ENCODE measurements around the gene RCSD1.
A peak's percentile ranks its signal among the peaks of the same experiment; 100 is the strongest.

The RCSD1 gene

DNA sequence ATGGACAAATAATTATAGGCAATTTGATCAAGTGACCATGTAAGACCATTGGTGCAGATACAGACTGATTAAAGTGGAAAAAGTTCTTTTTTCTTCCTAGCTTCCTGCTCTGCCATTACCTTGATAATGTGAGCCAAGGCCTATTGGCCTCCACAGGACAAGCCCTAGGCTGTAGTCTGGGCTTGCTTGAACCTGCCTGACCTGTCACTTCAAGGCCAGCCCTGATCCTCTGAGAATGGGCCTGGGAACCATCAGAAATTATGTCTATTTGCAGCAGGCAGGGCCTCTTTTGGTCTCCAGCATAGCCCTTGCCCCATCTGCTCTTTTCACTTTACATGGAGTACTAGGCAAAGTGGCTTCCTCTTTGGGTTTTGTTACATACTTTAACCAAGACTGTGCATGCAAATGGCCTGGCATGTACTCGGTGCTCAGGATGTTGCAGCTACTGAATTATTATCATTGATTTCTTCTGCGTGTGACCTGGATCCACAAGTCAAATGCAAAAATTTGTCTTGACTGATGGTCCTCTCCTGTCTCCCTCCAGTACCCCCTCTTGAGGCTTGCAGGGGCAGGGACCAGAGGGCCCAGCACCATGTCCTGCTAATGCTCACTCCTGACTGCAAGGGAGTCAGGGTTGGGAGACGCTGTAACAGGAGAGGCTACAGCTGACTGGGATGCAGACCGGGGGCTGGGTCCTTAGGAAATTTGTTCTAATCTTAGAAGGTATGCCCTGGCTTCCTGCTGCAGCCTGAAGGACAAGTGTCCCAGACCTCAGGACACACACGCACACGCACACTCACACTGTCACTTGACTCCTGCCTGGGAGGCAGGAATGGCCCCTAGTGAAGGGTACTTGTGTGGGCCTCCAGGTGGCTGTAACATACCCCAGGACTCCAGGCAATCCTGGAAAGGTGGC lies 39.4 kb downstream of the RCSD1 start:
- no peak for DNase-seq

DNA sequence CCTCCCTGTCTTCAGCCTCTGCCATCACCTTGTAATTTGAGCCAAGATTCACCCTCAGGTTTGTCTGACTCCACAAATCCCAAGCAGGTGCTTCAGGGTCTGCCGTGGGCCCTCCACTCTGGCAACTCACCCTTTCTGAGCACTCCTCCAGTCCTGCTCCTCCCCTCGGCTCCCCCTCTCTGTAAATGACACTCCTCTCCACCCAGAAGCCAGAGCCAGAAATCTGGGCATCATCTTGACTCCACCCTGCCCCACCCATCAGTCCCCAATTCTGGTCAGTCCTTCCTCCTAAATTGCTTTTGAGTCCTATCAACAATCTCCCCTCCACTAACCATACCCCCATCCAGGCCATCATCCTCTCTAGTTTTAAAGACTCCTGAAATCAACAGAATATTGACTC lies 40.5 kb downstream of the RCSD1 start:
- no peak for DNase-seq

DNA sequence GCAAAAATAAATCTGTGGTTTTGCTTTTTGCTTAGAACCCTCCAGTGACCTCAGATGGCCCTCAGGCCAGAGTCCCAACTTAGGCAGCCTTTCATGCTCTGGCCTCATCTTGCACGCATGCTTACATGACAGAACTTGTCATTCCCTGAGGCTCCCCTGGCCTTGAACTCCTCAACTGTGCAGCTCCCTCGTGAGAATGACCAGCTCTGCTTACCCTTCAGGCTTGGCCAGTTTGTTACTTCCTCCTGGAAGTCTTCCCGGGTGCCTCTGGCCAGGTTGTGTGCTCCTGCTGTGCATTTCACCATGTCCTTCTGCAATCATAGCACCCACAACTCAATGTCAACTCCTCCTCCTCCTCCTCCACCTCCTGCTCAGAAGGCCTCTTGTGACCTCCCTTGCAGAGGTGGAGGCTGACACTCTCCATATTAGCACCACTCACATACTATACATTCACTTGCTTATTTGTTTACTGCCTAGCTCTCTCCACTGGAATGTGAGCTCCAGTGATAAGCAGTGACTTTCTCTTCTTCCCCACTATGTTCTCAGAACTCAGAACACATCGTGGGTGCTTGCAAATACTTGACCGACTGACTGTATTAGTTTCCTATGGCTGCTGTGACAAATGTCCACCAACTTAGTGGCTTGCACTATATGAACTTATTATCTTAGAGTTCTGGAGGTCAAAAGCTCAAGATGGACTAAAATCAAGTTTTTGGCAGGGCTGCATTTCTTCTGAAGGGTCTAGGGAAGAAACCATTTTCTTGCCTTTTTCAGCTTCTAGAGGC lies 41.9 kb downstream of the RCSD1 start:
- DNase-seq: no peak

DNA sequence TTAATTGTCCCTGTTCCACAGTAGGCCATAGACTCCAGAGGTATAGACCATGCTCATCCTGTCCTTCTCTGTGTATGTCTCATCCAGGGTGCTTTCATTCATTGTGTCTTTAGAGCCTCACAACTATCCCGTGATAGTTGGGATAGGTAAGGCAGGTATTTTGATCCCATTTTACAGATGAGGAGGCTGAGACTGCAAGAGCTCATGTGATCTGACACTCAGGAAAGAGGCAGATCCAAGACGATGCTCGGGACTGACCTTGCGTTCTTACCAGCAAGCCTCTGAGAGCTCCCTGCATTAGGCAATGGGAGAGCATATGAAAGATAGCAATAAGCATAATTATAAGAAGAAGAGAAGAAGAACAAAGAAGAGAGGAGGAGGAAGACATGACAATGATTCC lies 42.8 kb downstream of the RCSD1 start:
- no peak for DNase-seq

- DNase-seq: no peak
Observed at GRCh38 chr1:167673265-167673664, 43.2 kb downstream of the RCSD1 start.

DNA sequence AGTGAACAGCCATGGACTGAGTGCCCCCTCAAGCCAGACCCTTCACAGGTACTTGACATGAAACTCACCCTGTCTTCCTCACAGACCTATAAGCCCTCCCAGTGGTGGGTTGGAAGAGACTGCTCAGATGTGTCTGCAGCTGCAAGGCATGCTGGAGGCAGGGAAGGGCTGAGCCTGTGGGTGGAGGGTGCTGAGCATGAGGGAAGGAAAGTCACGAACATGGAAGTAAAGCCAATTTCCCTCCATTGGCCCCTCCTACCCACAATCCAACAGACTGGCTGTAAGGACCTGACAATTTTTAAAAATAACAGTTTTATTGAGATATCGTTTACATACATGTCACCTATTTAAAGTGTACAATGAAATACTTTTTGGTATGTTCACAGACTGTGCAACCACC lies 44.1 kb downstream of the RCSD1 start:
- DNase-seq: no peak

- DNase-seq: no peak
Observed at GRCh38 chr1:167675440-167675839, 45.4 kb downstream of the RCSD1 start.

GRCh38 chr1:167676205-167676915 lies 46.3 kb downstream of the RCSD1 start:
- no peak for DNase-seq

DNA sequence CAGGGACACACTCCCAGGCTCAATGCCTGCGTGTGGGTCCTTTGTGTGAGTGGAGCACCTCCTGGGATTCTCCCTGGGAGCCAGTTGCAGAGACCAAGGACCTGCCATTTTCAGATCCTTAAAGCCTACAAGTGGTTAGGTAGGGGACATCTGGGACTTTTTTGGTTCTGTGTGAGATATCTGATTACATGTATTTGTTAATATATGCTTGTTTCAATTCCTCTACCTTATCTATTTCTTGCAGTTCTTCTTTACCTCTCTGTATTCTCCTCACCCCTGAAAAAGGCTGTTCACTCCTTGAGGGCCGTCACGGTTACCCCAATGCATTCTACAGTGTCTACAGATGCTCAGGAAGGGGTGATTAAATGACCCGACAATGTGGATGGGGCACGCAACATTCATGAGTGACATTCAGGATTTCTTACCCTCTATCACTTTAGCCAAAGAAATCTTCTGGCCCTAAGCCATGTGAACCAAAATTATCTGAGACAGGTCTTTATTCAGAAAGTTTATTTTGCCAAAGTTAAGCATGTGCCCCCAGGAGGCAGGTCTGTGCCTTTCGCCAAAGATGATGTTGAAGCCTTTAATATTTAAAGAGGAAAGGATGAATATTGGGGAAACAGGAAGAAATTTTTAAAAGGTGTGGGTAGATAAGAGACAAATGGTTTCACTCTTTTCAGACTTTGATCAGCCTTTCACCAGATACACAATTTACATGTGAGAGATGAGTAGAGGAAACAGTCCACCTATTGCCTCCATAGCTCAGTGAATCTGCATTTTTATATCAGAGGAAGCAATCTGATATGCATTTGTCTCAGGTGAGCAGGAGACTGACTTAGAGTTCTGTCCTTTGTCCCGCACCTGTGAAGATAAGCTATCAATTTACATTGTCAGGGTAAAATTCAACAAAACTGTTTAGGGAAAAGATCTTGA lies 47.1 kb downstream of the RCSD1 start:
- DNase-seq: no peak

GRCh38 chr1:167678422-167678821 lies 48.4 kb downstream of the RCSD1 start:
- no peak for DNase-seq

- DNase-seq: no peak
Observed at GRCh38 chr1:167678838-167679237, 48.8 kb downstream of the RCSD1 start.

- no peak for DNase-seq
Observed at GRCh38 chr1:167679714-167680113, 49.7 kb downstream of the RCSD1 start.

DNA sequence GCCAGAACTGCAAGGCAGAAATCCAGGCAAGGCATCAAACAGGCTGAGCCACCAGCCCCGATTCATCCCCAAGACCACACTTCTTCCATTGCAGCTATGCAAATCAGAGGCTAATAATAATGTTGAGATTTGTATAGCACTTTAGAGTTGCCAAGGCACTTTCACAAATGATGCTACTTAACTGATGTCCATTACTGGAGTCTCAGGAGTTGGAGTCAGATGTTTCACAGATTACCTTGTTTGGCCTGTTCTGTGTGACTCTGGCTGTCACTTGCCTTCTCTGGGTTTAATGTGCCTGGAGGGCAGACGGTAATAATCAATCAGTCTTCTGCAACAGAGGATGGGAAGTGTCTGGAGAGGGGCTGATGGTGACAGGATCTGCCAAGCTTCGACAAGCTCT lies 51.0 kb downstream of the RCSD1 start:
- DNase-seq: no peak

- DNase-seq: no peak
Observed at GRCh38 chr1:167681451-167682098, 51.5 kb downstream of the RCSD1 start.

- DNase-seq: no peak
Observed at GRCh38 chr1:167683226-167683625, 53.2 kb downstream of the RCSD1 start.

DNA sequence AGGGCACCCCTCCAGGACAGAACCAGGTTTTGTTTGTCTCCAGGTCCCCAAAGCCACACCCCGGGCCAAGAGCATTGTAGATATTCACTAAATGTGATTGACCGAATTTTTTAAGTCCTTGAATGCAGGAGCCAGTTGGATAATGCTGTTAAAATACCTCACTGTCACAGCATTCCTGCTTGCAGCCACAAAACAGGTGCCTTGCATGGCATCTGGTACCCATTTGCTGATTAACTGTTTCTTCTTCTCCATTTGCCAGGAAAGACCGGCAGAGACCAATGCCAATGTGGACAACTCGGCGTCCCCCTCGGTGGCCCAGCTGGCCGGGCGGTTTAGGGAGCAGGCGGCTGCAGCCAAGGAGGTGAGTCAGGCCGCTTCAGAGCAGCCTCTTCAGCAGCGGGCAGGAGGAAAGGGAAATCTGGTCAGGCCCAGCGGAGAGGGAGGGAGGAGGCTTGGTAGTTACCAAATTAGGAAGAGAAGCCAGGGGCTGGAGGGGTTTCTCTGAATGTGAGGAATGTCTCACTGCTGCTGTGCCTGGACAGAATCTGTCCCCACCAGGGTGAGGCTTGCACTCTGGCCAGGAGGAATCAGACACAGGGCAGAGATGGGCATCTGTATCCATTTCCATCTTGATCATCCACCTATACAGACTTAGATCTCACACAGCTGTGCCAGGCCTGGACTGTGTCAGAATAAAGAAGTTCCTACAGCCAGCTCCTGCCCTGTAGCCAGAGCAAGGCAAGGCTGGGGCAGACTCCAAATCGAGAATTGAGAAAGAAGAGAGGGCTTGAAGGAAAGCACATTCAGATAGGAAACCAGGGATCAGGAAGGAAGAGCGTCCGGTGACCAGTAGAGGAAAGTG lies 53.8 kb downstream of the RCSD1 start:
- DNase-seq: no peak

- DNase-seq: no peak
Observed at GRCh38 chr1:167685844-167686243, 55.8 kb downstream of the RCSD1 start.

GRCh38 chr1:167687919-167688519 lies 58.0 kb downstream of the RCSD1 start:
- DNase-seq: peak; percentile 62

DNA sequence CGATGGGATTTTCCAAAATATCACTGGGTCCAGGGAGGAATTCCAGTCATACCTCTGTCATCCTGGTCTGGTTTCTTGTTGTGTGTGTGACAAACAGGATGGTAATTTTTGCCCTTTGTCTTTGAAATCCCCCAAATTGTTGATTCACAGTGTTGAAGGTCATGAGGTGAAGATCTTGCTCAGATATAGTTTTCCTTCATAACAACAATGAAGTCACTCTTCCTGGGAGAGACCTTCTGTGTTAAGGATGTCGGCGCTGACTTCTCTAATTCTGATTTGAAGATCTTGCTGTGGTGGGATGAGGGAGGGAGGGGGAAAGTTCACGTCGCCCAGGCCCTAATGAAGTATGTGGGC lies 59.5 kb downstream of the RCSD1 start:
- no peak for DNase-seq

DNA sequence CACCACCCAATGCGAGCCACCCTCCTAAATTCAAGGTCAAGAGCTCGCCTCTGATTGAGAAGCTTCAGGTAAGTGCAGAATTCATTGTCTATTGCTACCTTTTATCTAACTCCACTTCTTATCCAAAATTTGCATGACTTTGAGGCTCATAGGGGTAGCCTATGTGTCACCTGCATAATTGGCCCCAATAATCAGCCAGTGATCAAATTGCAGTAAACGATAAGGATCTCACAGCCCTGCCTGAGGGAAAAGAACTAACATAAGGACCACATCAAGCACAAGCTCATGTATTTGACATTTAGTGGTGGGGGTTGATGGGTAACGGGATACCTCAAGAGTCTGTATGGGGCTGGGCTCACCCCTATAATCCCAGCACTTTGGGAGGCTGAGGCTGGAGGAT lies 60.0 kb downstream of the RCSD1 start:
- no peak for DNase-seq
